Measurements from ENCODE around the gene GEMIN4.

DNA sequence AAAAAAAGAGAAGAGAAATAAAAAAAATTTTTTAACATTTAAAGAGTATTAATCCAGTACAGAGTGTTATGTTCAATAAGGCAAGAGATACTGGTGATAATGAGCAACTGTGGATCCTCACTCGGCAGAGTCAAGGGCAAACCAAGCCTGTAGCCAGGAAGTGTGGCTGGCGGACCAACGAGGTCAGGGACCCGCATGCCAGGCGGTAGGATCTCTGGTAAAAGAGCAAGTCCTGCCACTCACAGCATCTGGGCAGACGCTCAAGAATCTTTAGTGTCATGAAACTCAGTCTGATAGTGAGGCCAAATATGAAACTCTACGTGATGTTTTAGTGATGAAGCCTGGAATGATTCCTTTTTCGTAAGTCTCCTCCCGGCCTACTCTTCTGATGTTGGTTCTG lies 8.3 kb upstream of the GEMIN4 start:
- TF ChIP-seq, protein P1, sequence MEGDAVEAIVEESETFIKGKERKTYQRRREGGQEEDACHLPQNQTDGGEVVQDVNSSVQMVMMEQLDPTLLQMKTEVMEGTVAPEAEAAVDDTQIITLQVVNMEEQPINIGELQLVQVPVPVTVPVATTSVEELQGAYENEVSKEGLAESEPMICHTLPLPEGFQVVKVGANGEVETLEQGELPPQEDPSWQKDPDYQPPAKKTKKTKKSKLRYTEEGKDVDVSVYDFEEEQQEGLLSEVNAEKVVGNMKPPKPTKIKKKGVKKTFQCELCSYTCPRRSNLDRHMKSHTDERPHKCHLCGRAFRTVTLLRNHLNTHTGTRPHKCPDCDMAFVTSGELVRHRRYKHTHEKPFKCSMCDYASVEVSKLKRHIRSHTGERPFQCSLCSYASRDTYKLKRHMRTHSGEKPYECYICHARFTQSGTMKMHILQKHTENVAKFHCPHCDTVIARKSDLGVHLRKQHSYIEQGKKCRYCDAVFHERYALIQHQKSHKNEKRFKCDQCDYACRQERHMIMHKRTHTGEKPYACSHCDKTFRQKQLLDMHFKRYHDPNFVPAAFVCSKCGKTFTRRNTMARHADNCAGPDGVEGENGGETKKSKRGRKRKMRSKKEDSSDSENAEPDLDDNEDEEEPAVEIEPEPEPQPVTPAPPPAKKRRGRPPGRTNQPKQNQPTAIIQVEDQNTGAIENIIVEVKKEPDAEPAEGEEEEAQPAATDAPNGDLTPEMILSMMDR (IDR thresholded peaks at IDR 0.05) = no peak
- no peak for TF ChIP-seq POLR2A (IDR thresholded peaks at IDR 0.05)

All from uterus (tissue), 2 donors.